H7 (cell line): ENCODE results near the gene SMC3. TPM values are rescaled to one million over a fixed set of nuclear protein-coding genes. Genes with fewer than 3 reads are reported as not detected.

Experiments
- DNase-seq: peaks from one replicate; pipeline ENCODE4 v3.0.0; 2012
- H3K27me3 ChIP-seq: 2 replicates; pipeline ENCODE4 v1.6.0; 2011; ENCODE audit warnings: mild to moderate bottlenecking, low read length; ENCODE audit not compliant: control insufficient read depth, insufficient read depth
- H3K36me3 ChIP-seq: replicated peaks from 2 replicates; pipeline ENCODE4 v1.5.1; 2011; ENCODE audit warnings: low read length; ENCODE audit not compliant: control insufficient read depth, insufficient read depth
- H3K4me3 ChIP-seq: 2 replicates; pipeline ENCODE4 v1.5.1; 2011; ENCODE audit warnings: low read depth, mild to moderate bottlenecking, control low read depth, low read length, moderate library complexity; ENCODE audit not compliant: insufficient read depth
- total RNA-seq: library from RNA; depleted of rRNA; stranded (reverse); fragments of >200 nt; shearing (Covaris generic); gene quantifications from 2 replicates; pipeline ENCODE4 v1.2.3, GENCODE V29; 2014; rRNA removed

Gene SMC3
- total RNA-seq, 1 experiment from 2014 or later = 33.1 TPM

GRCh38 chr10:110648692-110649346, 81.3 kb downstream of the SMC3 start:
- no peak overlapping the region for H3K4me3 ChIP-seq
- no peaks in the 10 kb centered on the region for H3K36me3 ChIP-seq
- no peak for DNase-seq
- peaks cover 28% of the 10 kb centered on the region for H3K27me3 ChIP-seq

DNA sequence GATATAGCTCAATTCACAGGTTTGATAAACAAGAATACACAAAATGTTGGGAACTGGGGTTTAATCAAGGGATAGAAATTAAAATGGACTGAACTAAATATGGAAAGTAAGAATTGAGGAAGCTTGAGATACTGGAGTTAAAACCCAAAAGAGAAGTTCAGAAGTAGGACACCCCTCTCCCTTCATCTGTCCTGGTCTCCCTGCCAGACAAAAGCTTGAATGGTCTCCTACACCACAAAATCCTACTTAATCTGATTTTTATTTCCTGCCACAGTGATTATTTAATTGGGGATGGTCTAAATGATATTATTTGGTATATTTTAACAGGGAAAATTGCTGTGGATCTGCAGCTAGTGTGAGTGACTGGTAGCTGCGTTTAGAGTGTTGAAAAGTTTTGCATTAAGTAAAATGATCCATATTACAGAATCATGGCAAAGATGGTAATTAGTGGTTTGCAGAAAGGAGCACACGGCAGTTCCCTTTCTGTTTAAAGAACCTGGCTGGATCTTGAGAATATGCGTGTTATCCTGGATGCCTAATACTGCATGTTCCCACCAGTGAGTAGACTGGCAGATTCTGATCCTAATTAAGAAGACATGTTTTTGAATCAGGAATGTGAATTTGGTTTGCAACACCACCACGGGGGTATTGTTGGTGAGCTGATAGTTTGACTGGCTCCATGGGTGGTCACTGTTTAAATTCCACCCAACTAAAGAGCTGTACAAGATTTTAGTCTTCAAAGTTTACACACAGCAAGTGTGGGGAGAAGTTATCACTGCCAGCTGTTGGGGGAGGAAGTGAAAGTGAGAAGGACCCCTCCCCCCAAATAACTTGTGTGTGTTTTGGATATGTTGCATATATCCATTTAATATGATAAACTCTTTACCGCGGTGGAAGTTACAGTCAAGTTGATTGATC, 82.1 kb downstream of the SMC3 start:
- H3K36me3 ChIP-seq = no peaks in the 10 kb centered on the region
- H3K27me3 ChIP-seq = peaks cover 20% of the 10 kb centered on the region
- no peak overlapping the region for H3K4me3 ChIP-seq
- DNase-seq = no peak

- Histone ChIP-seq H3K27me3 (peaks cover 14% of the 10 kb centered on the region), H3K4me3 (no peak overlapping the region), H3K36me3 (no peaks in the 10 kb centered on the region)
- DNase-seq = no peak
Measured at GRCh38 chr10:110650265-110650668, 82.8 kb downstream of the SMC3 start.

DNA sequence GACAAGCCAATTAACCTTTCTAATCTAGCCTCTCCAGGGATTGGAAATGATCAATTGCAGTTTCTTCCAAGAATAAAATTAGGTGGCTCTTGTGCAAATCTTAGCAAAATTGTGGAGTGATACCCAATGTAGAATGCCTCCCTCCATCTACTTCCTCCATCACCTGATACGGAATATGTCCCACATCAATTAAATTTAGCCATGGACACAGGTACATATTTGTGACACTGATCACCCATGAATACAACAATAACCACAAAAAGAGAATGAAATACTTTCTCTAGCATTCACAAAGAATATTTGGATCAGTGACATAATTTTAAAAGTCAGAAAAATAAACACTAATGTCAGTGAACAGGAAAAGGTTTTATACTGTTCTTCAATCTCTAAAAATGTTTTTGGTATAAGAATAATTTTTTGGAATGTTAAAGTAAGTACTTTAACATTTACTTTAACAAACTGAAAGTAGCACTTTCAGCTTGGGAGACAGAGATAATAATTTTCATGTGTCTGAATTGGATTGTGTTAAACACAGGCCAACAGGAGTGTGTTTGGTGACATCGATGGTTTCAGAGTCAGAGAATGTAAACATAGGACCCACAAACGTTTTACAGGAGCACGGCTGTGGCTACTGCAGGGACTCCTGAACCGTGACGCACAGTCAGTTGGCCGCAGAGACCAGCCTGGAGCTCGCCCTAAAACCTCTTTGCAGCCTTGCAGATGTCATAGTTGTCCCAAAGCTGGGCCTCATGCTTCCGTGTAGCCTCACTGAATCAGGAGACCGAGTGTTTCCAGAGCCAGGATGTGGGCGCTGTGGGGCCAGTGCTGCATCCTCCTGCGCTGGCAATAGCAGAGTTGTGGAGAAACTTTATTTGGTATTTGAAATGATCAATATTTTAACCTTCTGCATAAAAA, 83.8 kb downstream of the SMC3 start:
- H3K36me3 ChIP-seq = no peaks in the 10 kb centered on the region
- DNase-seq = no peak
- H3K27me3 ChIP-seq = peaks cover 6% of the 10 kb centered on the region
- H3K4me3 ChIP-seq = no peak overlapping the region

GRCh38 chr10:110652475-110653118, 85.1 kb downstream of the SMC3 start:
- DNase-seq = no peak
- no peak overlapping the region for H3K4me3 ChIP-seq
- no peaks in the 10 kb centered on the region for H3K36me3 ChIP-seq
- H3K27me3 ChIP-seq = no peaks in the 10 kb centered on the region

Other genes with a start within 250 kb of the SMC3 start
- 24.9 and 25.1 TPM in 2 replicates for gene DUSP5, start 69.8 kb upstream of the SMC3 start, total RNA-seq
- 0.15 and 0.52 TPM in 2 replicates for gene RBM20, start 76.6 kb downstream of the SMC3 start, total RNA-seq